Esophagus squamous epithelium (tissue), 4 donors: ENCODE measurements around the gene PANK2.

Source experiments
- CTCF ChIP-seq, 6 experiments: fragments of 450-650 bp in 4 of 6; fragments of 200-600 bp in 2 of 6; sonication (generic) in 2 of 6; IDR thresholded peaks; one replicate each; pipeline ENCODE4 v1.5.1; 2016 to 2019; ENCODE audit warnings: antibody characterized with exemption in 6 of 6, mild to moderate bottlenecking in 4 of 6, moderate library complexity in 4 of 6
- POLR2A ChIP-seq, 4 donors: fragments of 450-650 bp; IDR thresholded peaks; one replicate each; pipeline ENCODE4 v1.6.1; 2017; ENCODE audit warnings: antibody characterized with exemption in 4 of 4, mild to moderate bottlenecking in 4 of 4, moderate library complexity in 3 of 4

- TF ChIP-seq POLR2A (IDR thresholded peaks at IDR 0.05) (no peak), CTCF (IDR thresholded peaks at IDR 0.05) (no peak)
Observed at GRCh38 chr20:3904857-3905256, 15.7 kb downstream of the PANK2 start.
